Natural killer cell (primary cell): Measurements from ENCODE around the gene TENT5A. TPM values are rescaled to one million over a fixed set of nuclear protein-coding genes. Genes with fewer than 3 reads are reported as not detected.

Source experiments
- ATAC-seq, 3 donors: fragments of 150-1000 bp in 2 of 3; fragments of 200-7000 bp in 1 of 3; cut with Tn5 transposase; 1 replicate in 1 of 3; 2 replicates in 2 of 3; pipeline ENCODE4 v1.10.0; 2021; ENCODE audit warnings: mild to moderate bottlenecking in 2 of 3, moderate library complexity in 2 of 3
- DNase-seq, 2 donors: peaks; one replicate each; pipeline versions ENCODE4 v3.0.0 to v3.0.0-alpha.2; 2013 to 2021; ENCODE audit warnings: mixed read lengths in 1 of 2
- H3K27ac ChIP-seq: one replicate; pipeline ENCODE4 v1.5.1; 2013; ENCODE audit warnings: mild to moderate bottlenecking, low read length
- H3K27me3 ChIP-seq: one replicate; pipeline ENCODE4 v1.6.1; 2013; ENCODE audit warnings: low read length; ENCODE audit not compliant: control insufficient read depth, insufficient read depth
- H3K36me3 ChIP-seq: one replicate; pipeline ENCODE4 v1.6.1; 2013; ENCODE audit warnings: low read length; ENCODE audit not compliant: control insufficient read depth, insufficient read depth
- H3K4me1 ChIP-seq: one replicate; pipeline ENCODE4 v1.6.1; 2013; ENCODE audit warnings: low read length; ENCODE audit not compliant: control insufficient read depth, insufficient read depth
- H3K4me3 ChIP-seq: one replicate; pipeline ENCODE4 v1.5.1; 2013; ENCODE audit warnings: low read length
- H3K9me3 ChIP-seq: one replicate; pipeline ENCODE4 v1.6.1; 2013; ENCODE audit warnings: low read length; ENCODE audit not compliant: control insufficient read depth, insufficient read depth
- H3K27ac Mint-ChIP-seq, 2 donors: one replicate each; pipeline ENCODE4 v1.8.0; 2022; ENCODE audit warnings: mild to moderate bottlenecking in 2 of 2, mixed read lengths in 2 of 2, moderate library complexity in 1 of 2
- H3K27me3 Mint-ChIP-seq, 2 donors: one replicate each; pipeline ENCODE4 v1.8.0; 2022; ENCODE audit warnings: low read depth in 2 of 2, mixed read lengths in 2 of 2
- H3K36me3 Mint-ChIP-seq: one replicate; pipeline ENCODE4 v1.8.0; 2022; ENCODE audit warnings: mixed read lengths
- H3K4me1 Mint-ChIP-seq, 2 donors: one replicate each; pipeline ENCODE4 v1.8.0; 2022; ENCODE audit warnings: mixed read lengths in 2 of 2
- H3K4me3 Mint-ChIP-seq: one replicate; pipeline ENCODE4 v1.8.0; 2022; ENCODE audit warnings: mild to moderate bottlenecking, moderate library complexity, mixed read lengths
- H3K9me3 Mint-ChIP-seq, 2 donors: one replicate each; pipeline ENCODE4 v1.8.0; 2022; ENCODE audit warnings: mixed read lengths in 2 of 2
- CTCF ChIP-seq: fragments of 200-600 bp; IDR thresholded peaks from one replicate; pipeline ENCODE4 v1.8.0; 2022; ENCODE audit warnings: antibody characterized with exemption
- WGBS: methylation state at CpG from one replicate; pipeline ENCODE4 v1.1.7; 2013; ENCODE audit warnings: missing lambda C conversion rate; ENCODE audit not compliant: insufficient coverage; 5-methylcytosine and 5-hydroxymethylcytosine counted together
- intact Hi-C: fragments of 100-400 bp; cut with micrococcal nuclease; formaldehyde crosslinking; loops from one replicate; pipeline ENCODE4 v1.14.2; 2022
- total RNA-seq, 4 donors: library from RNA; stranded (reverse); fragments of 120-200 nt in 1 of 4; gene quantifications; one replicate each; pipeline versions ENCODE4 v1.2.3 to v1.2.4, GENCODE V29; 2013 to 2022

The TENT5A gene
- total RNA-seq, 3 donors from 2014 or later (not counting 1 experiment from before 2014, with no cell fraction given) = 22.9 to 23.8 (median 22.9) TPM

- H3K4me3 ChIP-seq = peak overlapping the region; percentile 93
- intact Hi-C loops = loop anchor here (1.0 to 5.0 kb wide), 6 partner anchors 1299 to 1976 kb away; partner anchors contain the start of genes BCKDHB, ELOVL4 and TTK
- Mint-ChIP-seq H3K4me1 (peaks cover 45 to 50% of the 10 kb centered on the region in 2 donors), H3K4me3 (peak overlapping the region; percentile 99), H3K9me3 (no peaks in the 10 kb centered on the region), H3K36me3 (peaks cover 9% of the 10 kb centered on the region), H3K27ac (peak overlapping the region; percentile 97 to 98), H3K27me3 (peaks cover 0 to 6% of the 10 kb centered on the region in 2 donors)
- peaks cover 29% of the 10 kb centered on the region for H3K4me1 ChIP-seq
- under 1% methylated on average over 63 of the region's 63 CpGs for WGBS
- no peaks in the 10 kb centered on the region for H3K36me3 ChIP-seq
- H3K27me3 ChIP-seq = no peaks in the 10 kb centered on the region
- ATAC-seq (peak; percentile 61 to 85 (median 72)), DNase-seq (peak; percentile 78 to 85)
- H3K9me3 ChIP-seq = no peaks in the 10 kb centered on the region
- no peak for TF ChIP-seq CTCF
- H3K27ac ChIP-seq = peak overlapping the region; percentile 96
These were observed 635 bp upstream of the TENT5A start for GRCh38 chr6:81752921-81753710.

- H3K9me3 ChIP-seq = no peaks in the 10 kb centered on the region
- Mint-ChIP-seq H3K9me3 (no peaks in the 10 kb centered on the region), H3K36me3 (peaks cover 9% of the 10 kb centered on the region), H3K4me1 (peaks cover 55 to 63% of the 10 kb centered on the region in 2 donors), H3K27ac (peak overlapping the region; percentile 97 to 98), H3K27me3 (peaks cover 0 to 3% of the 10 kb centered on the region in 2 donors), H3K4me3 (peak overlapping the region; percentile 99)
- H3K27me3 ChIP-seq = no peaks in the 10 kb centered on the region
- H3K27ac ChIP-seq = peak overlapping the region; percentile 96
- ATAC-seq (no peak), DNase-seq (peak; percentile 51 to 53)
- peaks cover 1% of the 10 kb centered on the region for H3K36me3 ChIP-seq
- no peak for TF ChIP-seq CTCF
- intact Hi-C loops = loop anchor here (1.0 to 5.0 kb wide), 6 partner anchors 1297 to 1974 kb away; partner anchors contain the start of genes BCKDHB, ELOVL4 and TTK
- H3K4me3 ChIP-seq = peak overlapping the region; percentile 93
- WGBS = 3% methylated on average over 65 of the region's 65 CpGs
- H3K4me1 ChIP-seq = peaks cover 29% of the 10 kb centered on the region
These were observed 945 bp downstream of the TENT5A start for GRCh38 chr6:81751388-81752083.

- WGBS = 18% methylated on average over 10 of the region's 12 CpGs
- peak overlapping the region; percentile 97 to 98 for H3K27ac Mint-ChIP-seq
- ATAC-seq = no peak
- H3K9me3 Mint-ChIP-seq = no peaks in the 10 kb centered on the region
- DNase-seq = no peak
- H3K4me1 ChIP-seq = peaks cover 29% of the 10 kb centered on the region
- H3K27ac ChIP-seq = peak overlapping the region; percentile 96
- peak overlapping the region; percentile 99 for H3K4me3 Mint-ChIP-seq
- peaks cover 1% of the 10 kb centered on the region for H3K36me3 ChIP-seq
- no peaks in the 10 kb centered on the region for H3K27me3 ChIP-seq
- peaks cover 9% of the 10 kb centered on the region for H3K36me3 Mint-ChIP-seq
- TF ChIP-seq CTCF = no peak
- H3K27me3 Mint-ChIP-seq = peaks cover 0 to 3% of the 10 kb centered on the region in 2 donors
- peak overlapping the region; percentile 93 for H3K4me3 ChIP-seq
- no peaks in the 10 kb centered on the region for H3K9me3 ChIP-seq
- peaks cover 62 to 67% of the 10 kb centered on the region in 2 donors for H3K4me1 Mint-ChIP-seq
- intact Hi-C loops = loop anchor here (5.0 kb wide), 3 partner anchors 1539 to 1974 kb away; partner anchors contain the start of gene ELOVL4
These were observed 1.6 kb downstream of the TENT5A start for GRCh38 chr6:81750681-81751387.
